ENCODE data around the gene RYR3. TPM values are rescaled to one million over a fixed set of nuclear protein-coding genes. Genes with fewer than 3 reads are reported as not detected.
A peak's percentile ranks its signal among the peaks of the same experiment; 100 is the strongest.
"Not testable (repeated sequence)": the region's sequence is repeated elsewhere in the genome, so short reads cannot be mapped to it uniquely, and the experiment has no call there.

Gene RYR3
- total and polyA plus RNA-seq, 2 of the 13 experiments (the other 11 are each of a cell fraction or from before 2014, with no cell fraction given) = not detected

- ChIA-PET CTCF (ENCODE audit: low intra/inter-chr PET ratio, low total read pairs) (no interaction called here), POLR2A (no interaction called here)
- intact Hi-C loops (cut with micrococcal nuclease; ENCODE audit: unreplicated experiment) = no loop called here
- Histone ChIP-seq H3K4me3 (replicated peaks in 1 of 3; ENCODE audit: insufficient read depth in 1 of 3, low read depth in 2 of 3, low read length in 3 of 3) (no peak overlapping the region), H3K4me1 (ENCODE audit: insufficient read depth, low read length) (no peaks in the 10 kb centered on the region), H4K20me1 (ENCODE audit: insufficient read depth, low read length) (no peaks in the 10 kb centered on the region), H3K9me3 (ENCODE audit: low read length) (no peaks in the 10 kb centered on the region), H3K79me2 (ENCODE audit: insufficient read depth, low read length) (no peaks in the 10 kb centered on the region), H3K9ac (ENCODE audit: insufficient read depth, low read depth, low read length) (no peak overlapping the region), H3K36me3 (replicated peaks in 1 of 2; ENCODE audit: control insufficient read depth in 1 of 2, insufficient read depth in 2 of 2, low read length in 2 of 2) (no peaks in the 10 kb centered on the region), H2AFZ (ENCODE audit: low read length) (no peak overlapping the region), H3K27me3 (ENCODE audit: control insufficient read depth in 1 of 2, insufficient read depth in 2 of 2, low read length in 2 of 2) (no peaks in the 10 kb centered on the region), H3K4me2 (ENCODE audit: low read depth, low read length) (no peak overlapping the region), H3K27ac (ENCODE audit: extremely low read length, insufficient read depth, low read length) (no peak overlapping the region)
- in situ Hi-C loops (cut with HindIII; ENCODE audit: extremely low pct_ligation_motif_present, low pct_unique_long_range_greater_than_20kb) = no loop called here
- FAIRE-seq (no peak), ATAC-seq (no peak), DNase-seq (ENCODE audit: low spot score) (no peak)
- BruUV-seq (replicated peaks) = no TSS peak
- TF ChIP-seq KLF11 (CRISPR knock-in tag; IDR thresholded peaks at IDR 0.05) = no peak
- no peak for TF ChIP-seq ZNF570 (CRISPR knock-in tag; IDR thresholded peaks at IDR 0.05; ENCODE audit: borderline replicate concordance)
- TF ChIP-seq MLX (CRISPR knock-in tag; IDR thresholded peaks at IDR 0.05) = no peak
- no peak for TF ChIP-seq KAT7 (CRISPR knock-in tag; IDR thresholded peaks at IDR 0.05; ENCODE audit: borderline replicate concordance)
- TF ChIP-seq THAP9 (CRISPR knock-in tag; IDR thresholded peaks at IDR 0.05; ENCODE audit: borderline replicate concordance) = no peak
- TF ChIP-seq ZKSCAN8 (CRISPR knock-in tag; IDR thresholded peaks at IDR 0.05; ENCODE audit: borderline replicate concordance) = no peak
- TF ChIP-seq FLYWCH1 (CRISPR knock-in tag; IDR thresholded peaks at IDR 0.05) = no peak
- peak; percentile 62 to 79 for TF ChIP-seq MAFK (conservative IDR thresholded peaks at IDR 0.05 in 1 of 2, IDR thresholded peaks at IDR 0.05 in 1 of 2; ENCODE audit: low read length in 2 of 2)
- no peak for TF ChIP-seq ETS1 (CRISPR knock-in tag; IDR thresholded peaks at IDR 0.05)
- no peak for TF ChIP-seq ZKSCAN5 (CRISPR knock-in tag; IDR thresholded peaks at IDR 0.05)
- TF ChIP-seq ZNF17 (CRISPR knock-in tag; IDR thresholded peaks at IDR 0.05) = no peak
- TF ChIP-seq MEF2D (CRISPR knock-in tag; IDR thresholded peaks at IDR 0.05) = no peak
- TF ChIP-seq MAFF (IDR thresholded peaks at IDR 0.05; ENCODE audit: low read depth, low read length) = peak; percentile 49; the same call in 1 of the 2 replicates
- TF ChIP-seq ZSCAN12 (CRISPR knock-in tag; IDR thresholded peaks at IDR 0.05) = no peak
- TF ChIP-seq PITX1 (CRISPR knock-in tag; IDR thresholded peaks at IDR 0.05) = no peak
- peak; percentile 58; the same call in 1 of the 2 replicates for TF ChIP-seq NFE2L2 (IDR thresholded peaks at IDR 0.05; ENCODE audit: low read length)
- TF ChIP-seq ZNF30 (CRISPR knock-in tag; IDR thresholded peaks at IDR 0.05) = no peak
- 0% methylated on average over 1 of the region's 1 CpG for WGBS (ENCODE audit: low lambda C conversion rate)
Measured at GRCh38 chr15:33569036-33569435, 258.3 kb downstream of the RYR3 start.

GRCh38 chr15:33577911-33578310 lies 267.1 kb downstream of the RYR3 start:
- H2AFZ ChIP-seq (ENCODE audit: low read length); H3K9ac ChIP-seq (ENCODE audit: insufficient read depth, low read depth, low read length); H3K4me3 ChIP-seq (replicated peaks in 1 of 3; ENCODE audit: insufficient read depth in 1 of 3, low read depth in 2 of 3, low read length in 3 of 3); in situ Hi-C loops (cut with HindIII; ENCODE audit: extremely low pct_ligation_motif_present, low pct_unique_long_range_greater_than_20kb); H3K27ac ChIP-seq (ENCODE audit: extremely low read length, insufficient read depth, low read length); DNase-seq (ENCODE audit: low spot score); H3K9me3 ChIP-seq (ENCODE audit: low read length); POLR2A ChIA-PET; H3K36me3 ChIP-seq (replicated peaks in 1 of 2; ENCODE audit: control insufficient read depth in 1 of 2, insufficient read depth in 2 of 2, low read length in 2 of 2); H3K4me1 ChIP-seq (ENCODE audit: insufficient read depth, low read length); CTCF ChIA-PET (ENCODE audit: low intra/inter-chr PET ratio, low total read pairs); H4K20me1 ChIP-seq (ENCODE audit: insufficient read depth, low read length); intact Hi-C loops (cut with micrococcal nuclease; ENCODE audit: unreplicated experiment); FAIRE-seq; ATAC-seq; BruUV-seq (replicated peaks); H3K27me3 ChIP-seq (ENCODE audit: control insufficient read depth in 1 of 2, insufficient read depth in 2 of 2, low read length in 2 of 2); H3K4me2 ChIP-seq (ENCODE audit: low read depth, low read length); H3K79me2 ChIP-seq (ENCODE audit: insufficient read depth, low read length): not testable (repeated sequence)
- 2% methylated on average over 2 of the region's 2 CpGs for WGBS (ENCODE audit: low lambda C conversion rate)

Data from HepG2 (cell line).